Measurements from ENCODE around the gene CAMK1D. TPM values are rescaled to one million over a fixed set of nuclear protein-coding genes. Genes with fewer than 3 reads are reported as not detected.
A peak's percentile ranks its signal among the peaks of the same experiment; 100 is the strongest.

The CAMK1D gene
- total RNA-seq, 2 donors from 2014 or later: 4.8 to 14.5 TPM

GRCh38 chr10:12842310-12842709, 493.0 kb downstream of the CAMK1D start:
- Histone ChIP-seq H3K36me3 (no peaks in the 10 kb centered on the region), H3K4me1 (replicated peaks) (no peaks in the 10 kb centered on the region), H3K27me3 (replicated peaks; ENCODE audit: insufficient read depth) (no peaks in the 10 kb centered on the region), H3K4me3 (no peak overlapping the region), H3K9me3 (no peaks in the 10 kb centered on the region), H3K27ac (no peak overlapping the region)
- WGBS: 92% methylated on average over 6 of the region's 6 CpGs
- TF ChIP-seq POLR2AphosphoS5 (IDR thresholded peaks at IDR 0.05) (no peak), POLR2A (IDR thresholded peaks at IDR 0.05) (no peak), CTCF (IDR thresholded peaks at IDR 0.05) (no peak)
- intact Hi-C loops (cut with DNase I): no loop called here
- DNase-seq (ENCODE audit: low spot score): no peak

GRCh38 chr10:12843296-12843945, 494.1 kb downstream of the CAMK1D start:
- Histone ChIP-seq H3K4me1 (replicated peaks) (no peaks in the 10 kb centered on the region), H3K27ac (no peak overlapping the region), H3K36me3 (no peaks in the 10 kb centered on the region), H3K4me3 (no peak overlapping the region), H3K9me3 (no peaks in the 10 kb centered on the region), H3K27me3 (replicated peaks; ENCODE audit: insufficient read depth) (no peaks in the 10 kb centered on the region)
- WGBS: 95% methylated on average over 12 of the region's 12 CpGs
- DNase-seq (ENCODE audit: low spot score): no peak
- intact Hi-C loops (cut with DNase I): no loop called here
- TF ChIP-seq POLR2AphosphoS5 (IDR thresholded peaks at IDR 0.05) (no peak), POLR2A (IDR thresholded peaks at IDR 0.05) (no peak), CTCF (IDR thresholded peaks at IDR 0.05) (no peak)

- Histone ChIP-seq H3K4me3 (no peak overlapping the region), H3K4me1 (replicated peaks) (no peaks in the 10 kb centered on the region), H3K27me3 (replicated peaks; ENCODE audit: insufficient read depth) (no peaks in the 10 kb centered on the region), H3K27ac (peak overlapping the region; percentile 36 to 58), H3K36me3 (no peaks in the 10 kb centered on the region), H3K9me3 (no peaks in the 10 kb centered on the region)
- WGBS: 14% methylated on average over 11 of the region's 11 CpGs
- DNase-seq (ENCODE audit: low spot score): peak; percentile 58
- intact Hi-C loops (cut with DNase I): no loop called here
- no peak for TF ChIP-seq POLR2A (IDR thresholded peaks at IDR 0.05)
- TF ChIP-seq POLR2AphosphoS5 (IDR thresholded peaks at IDR 0.05): peak; percentile 89
Measured at GRCh38 chr10:12844811-12845483, 495.6 kb downstream of the CAMK1D start.

GRCh38 chr10:12846718-12847117, 497.4 kb downstream of the CAMK1D start:
- Histone ChIP-seq H3K27ac (no peak overlapping the region), H3K36me3 (no peaks in the 10 kb centered on the region), H3K4me1 (replicated peaks) (no peaks in the 10 kb centered on the region), H3K9me3 (no peaks in the 10 kb centered on the region), H3K4me3 (no peak overlapping the region), H3K27me3 (replicated peaks; ENCODE audit: insufficient read depth) (no peaks in the 10 kb centered on the region)
- 45% methylated on average over 1 of the region's 1 CpG for WGBS
- TF ChIP-seq CTCF (IDR thresholded peaks at IDR 0.05): no peak
- no peak for TF ChIP-seq POLR2A (IDR thresholded peaks at IDR 0.05)
- TF ChIP-seq POLR2AphosphoS5 (IDR thresholded peaks at IDR 0.05): no peak
- DNase-seq (ENCODE audit: low spot score): no peak
- intact Hi-C loops (cut with DNase I): no loop called here

- Histone ChIP-seq H3K27me3 (replicated peaks; ENCODE audit: insufficient read depth) (no peaks in the 10 kb centered on the region), H3K9me3 (no peaks in the 10 kb centered on the region), H3K4me3 (no peak overlapping the region), H3K36me3 (no peaks in the 10 kb centered on the region), H3K27ac (no peak overlapping the region), H3K4me1 (replicated peaks) (no peaks in the 10 kb centered on the region)
- no peak for TF ChIP-seq POLR2AphosphoS5 (IDR thresholded peaks at IDR 0.05)
- TF ChIP-seq POLR2A (IDR thresholded peaks at IDR 0.05): no peak
- no peak for TF ChIP-seq CTCF (IDR thresholded peaks at IDR 0.05)
- intact Hi-C loops (cut with DNase I): no loop called here
- WGBS: 83% methylated on average over 14 of the region's 14 CpGs
- no peak for DNase-seq (ENCODE audit: low spot score)
Measured at GRCh38 chr10:12847361-12847975, 498.1 kb downstream of the CAMK1D start.
